Naive thymus-derived CD8-positive, alpha-beta T cell (primary cell): ENCODE data around the gene DOCK10. TPM values are rescaled to one million over a fixed set of nuclear protein-coding genes. Genes with fewer than 3 reads are reported as not detected.

Experiments used
- ATAC-seq, 2 donors: fragments of 150-1000 bp; cut with Tn5 transposase in 1 of 2; sonication (Bioruptor Pico), chemical (Tn5 transposase) in 1 of 2; 1 replicate in 1 of 2; 2 replicates in 1 of 2; pipeline ENCODE4 v1.10.0; 2021; ENCODE audit warnings: mild to moderate bottlenecking in 2 of 2, moderate library complexity in 2 of 2
- POLR2A ChIA-PET: fragments of 350-600 bp; sonication (Branson Sonifier 250); formaldehyde crosslinking; loops from one replicate; lab custom pipeline; 2021; ENCODE audit warnings: antibody characterized with exemption; lab: Charles Lee
- DNase-seq, 10 donors: peaks; one replicate each; pipeline versions ENCODE4 v3.0.0 to v3.0.0-alpha.2; 2020 to 2022
- H3K27ac Mint-ChIP-seq, 10 donors: one replicate each; pipeline ENCODE4 v1.8.0; 2020 to 2022; ENCODE audit warnings: mild to moderate bottlenecking in 10 of 10, mixed read lengths in 10 of 10, moderate library complexity in 4 of 10, inconsistent platforms in 1 of 10
- H3K27me3 Mint-ChIP-seq, 5 donors: one replicate each; pipeline ENCODE4 v1.8.0; 2021 to 2022; ENCODE audit warnings: mixed read lengths in 5 of 5
- H3K36me3 Mint-ChIP-seq, 3 donors: one replicate each; pipeline ENCODE4 v1.8.0; 2020 to 2022; ENCODE audit warnings: mixed read lengths in 3 of 3, mild to moderate bottlenecking in 2 of 3, inconsistent platforms in 1 of 3
- H3K4me1 Mint-ChIP-seq, 4 donors: one replicate each; pipeline ENCODE4 v1.8.0; 2021 to 2022; ENCODE audit warnings: mixed read lengths in 4 of 4
- H3K4me3 Mint-ChIP-seq, 10 donors: one replicate each; pipeline ENCODE4 v1.8.0; 2020 to 2022; ENCODE audit warnings: mild to moderate bottlenecking in 10 of 10, mixed read lengths in 10 of 10, moderate library complexity in 6 of 10, inconsistent platforms in 1 of 10
- H3K9me3 Mint-ChIP-seq, 9 donors: one replicate each; pipeline ENCODE4 v1.8.0; 2020 to 2022; ENCODE audit warnings: mixed read lengths in 9 of 9, mild to moderate bottlenecking in 3 of 9, inconsistent platforms in 1 of 9, moderate library complexity in 1 of 9
- polyA plus RNA-seq, 3 donors: library from polyadenylated mRNA; unstranded; fragments of 300-500 nt; fragmentation: Illumina TruSeq; gene quantifications; one replicate each; pipeline ENCODE4 v1.2.3, GENCODE V29; 2021
- total RNA-seq, 8 experiments: library from RNA in 2 of 8; stranded (reverse) in 2 of 8; gene quantifications; one replicate each; pipeline ENCODE4 v1.2.3 and lab custom pipeline; 2021 to 2026

DOCK10 gene
- total and polyA plus RNA-seq, 5 experiments from 2014 or later = 34.1 to 180 (median 57.9) TPM

DNA sequence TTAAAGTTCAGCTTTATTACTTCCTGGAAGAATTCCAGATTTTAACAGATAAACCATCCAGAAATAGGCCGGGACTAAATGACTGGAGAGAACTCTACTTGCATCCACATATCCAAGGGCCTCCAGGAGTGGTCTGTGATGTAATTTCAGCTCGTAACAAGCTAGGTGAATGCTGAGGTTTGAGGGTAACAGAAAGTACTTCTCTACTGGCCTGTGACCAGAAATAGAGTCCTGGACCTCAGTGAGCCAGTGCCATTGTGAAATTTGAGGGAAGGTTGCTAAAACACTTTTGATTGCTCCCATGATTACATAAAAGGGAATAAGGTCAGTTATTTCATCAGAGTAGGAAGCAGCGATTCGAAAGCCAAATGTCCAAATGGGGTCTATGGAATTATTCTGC is 158.1 kb downstream of the DOCK10 start:
- no peaks in the 10 kb centered on the region for H3K9me3 Mint-ChIP-seq
- no peak overlapping the region for H3K4me3 Mint-ChIP-seq
- DNase-seq (no peak), ATAC-seq (no peak)
- peak overlapping the region in 6 of 10 donors; percentile 10 to 47 (median 18) for H3K27ac Mint-ChIP-seq
- H3K36me3 Mint-ChIP-seq = peaks cover 7 to 95% (median 36%) of the 10 kb centered on the region in 3 donors
- POLR2A ChIA-PET = interaction anchor here (0.5 to 1.0 kb wide), 2 partner anchors 44 to 333 kb away, joined by 3 read pairs; no protein-coding TSS in a partner anchor
- peaks cover 11 to 50% (median 43%) of the 10 kb centered on the region in 4 donors for H3K4me1 Mint-ChIP-seq
- no peaks in the 10 kb centered on the region for H3K27me3 Mint-ChIP-seq

GRCh38 chr2:224883700-224884099 is 158.6 kb downstream of the DOCK10 start:
- DNase-seq (no peak), ATAC-seq (no peak)
- peaks cover 10 to 50% (median 42%) of the 10 kb centered on the region in 4 donors for H3K4me1 Mint-ChIP-seq
- H3K9me3 Mint-ChIP-seq = no peaks in the 10 kb centered on the region
- H3K27me3 Mint-ChIP-seq = no peaks in the 10 kb centered on the region
- peak overlapping the region in 5 of 10 donors; percentile 20 to 50 (median 37) for H3K27ac Mint-ChIP-seq
- no peak overlapping the region for H3K4me3 Mint-ChIP-seq
- POLR2A ChIA-PET = interaction anchor here (1.0 kb wide), 1 partner anchor 44 kb away, joined by 3 read pairs; no protein-coding TSS in a partner anchor
- peaks cover 2 to 95% (median 39%) of the 10 kb centered on the region in 3 donors for H3K36me3 Mint-ChIP-seq

DNA sequence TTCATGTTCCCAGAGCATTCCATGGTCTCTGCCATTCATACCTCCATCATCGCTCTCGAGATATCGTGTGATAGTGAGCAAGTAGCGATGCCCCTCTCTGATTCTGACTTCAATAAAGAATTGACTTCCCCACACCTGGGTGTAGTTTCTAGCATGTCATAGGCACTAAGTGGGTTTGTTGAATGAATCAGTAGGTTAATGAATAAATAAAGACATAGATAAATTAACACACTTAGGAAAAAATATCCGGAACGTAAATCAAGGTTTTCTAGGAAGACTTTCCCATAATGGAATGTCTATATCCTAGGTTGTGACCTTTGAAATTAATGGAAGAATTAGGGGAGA is 159.1 kb downstream of the DOCK10 start:
- Mint-ChIP-seq H3K9me3 (no peaks in the 10 kb centered on the region), H3K27ac (peak overlapping the region in 5 of 10 donors; percentile 34 to 81 (median 37)), H3K4me3 (no peak overlapping the region), H3K27me3 (no peaks in the 10 kb centered on the region), H3K4me1 (peaks cover 9 to 49% (median 37%) of the 10 kb centered on the region in 4 donors), H3K36me3 (peaks cover 0 to 95% (median 37%) of the 10 kb centered on the region in 3 donors)
- POLR2A ChIA-PET = no interaction called here
- DNase-seq = no peak
- ATAC-seq = no peak

DNA sequence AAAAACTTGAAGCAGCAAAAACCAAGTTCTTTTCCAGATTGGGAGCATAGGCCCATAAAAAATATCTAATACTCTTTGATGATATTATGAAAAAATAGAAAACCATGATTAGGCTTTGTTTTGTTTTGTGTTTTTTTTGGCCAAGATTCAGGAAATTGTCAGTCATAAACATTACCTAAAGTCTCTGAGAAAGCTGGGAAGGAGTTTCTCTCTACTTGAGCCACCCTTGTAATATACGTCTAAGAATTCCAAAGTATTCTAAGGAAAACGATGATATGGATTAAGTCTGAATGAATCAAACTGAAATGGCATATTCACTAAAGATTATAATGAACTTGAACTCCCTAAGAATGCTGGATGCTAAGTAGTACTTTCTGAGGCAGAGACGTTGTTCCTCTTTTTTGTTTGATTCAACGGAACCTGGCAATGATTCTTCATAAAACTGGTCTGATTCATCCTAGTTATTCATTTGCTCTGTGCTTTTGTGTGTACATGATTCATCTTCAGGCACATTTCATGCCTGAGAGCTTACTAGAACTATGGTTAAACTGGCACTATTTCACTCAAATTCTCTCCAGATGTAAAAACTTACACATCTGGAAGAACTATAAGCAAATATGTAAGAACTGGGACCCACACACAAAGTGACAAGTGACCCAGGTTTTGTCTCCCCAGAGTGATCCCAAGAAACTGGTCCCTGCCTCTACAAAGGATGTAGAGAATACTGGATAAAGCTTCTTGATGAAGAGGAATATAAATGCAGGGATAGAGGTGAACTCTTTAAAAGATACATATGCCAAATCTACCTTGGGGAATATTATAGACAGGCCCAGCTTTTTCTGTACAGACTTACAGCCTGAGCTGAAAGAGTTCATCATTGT is 159.7 kb downstream of the DOCK10 start:
- Mint-ChIP-seq H3K4me3 (no peak overlapping the region), H3K27me3 (no peaks in the 10 kb centered on the region), H3K27ac (peak overlapping the region in 9 of 10 donors; percentile 1 to 81 (median 37)), H3K9me3 (no peaks in the 10 kb centered on the region), H3K4me1 (peaks cover 11 to 46% (median 35%) of the 10 kb centered on the region in 4 donors), H3K36me3 (peaks cover 0 to 98% (median 37%) of the 10 kb centered on the region in 3 donors)
- DNase-seq = no peak
- POLR2A ChIA-PET = no interaction called here
- no peak for ATAC-seq

DNA sequence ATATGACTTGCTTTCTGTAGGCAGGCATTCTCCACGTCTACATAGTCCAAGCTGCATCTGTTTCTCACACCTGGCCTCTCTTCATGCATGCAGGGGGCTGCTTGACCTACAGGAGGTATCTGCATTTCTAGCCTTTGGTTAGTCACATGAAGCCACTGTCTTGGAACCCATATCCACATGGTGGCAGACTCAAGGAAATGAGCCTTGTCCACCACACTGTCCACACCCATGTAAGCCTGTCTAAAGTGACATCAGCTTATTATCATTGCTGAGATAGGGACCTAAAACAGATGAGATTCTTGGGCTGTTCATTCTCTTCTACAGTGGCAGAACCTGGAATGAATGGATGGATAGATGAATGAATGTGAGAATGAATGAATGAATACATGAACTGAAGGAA is 160.4 kb downstream of the DOCK10 start:
- no peak overlapping the region for H3K4me3 Mint-ChIP-seq
- H3K36me3 Mint-ChIP-seq = peaks cover 4 to 98% (median 40%) of the 10 kb centered on the region in 3 donors
- H3K27ac Mint-ChIP-seq = peak overlapping the region; percentile 1 to 81 (median 40)
- H3K4me1 Mint-ChIP-seq = peaks cover 17 to 49% (median 37%) of the 10 kb centered on the region in 4 donors
- no peaks in the 10 kb centered on the region for H3K9me3 Mint-ChIP-seq
- POLR2A ChIA-PET = no interaction called here
- ATAC-seq (no peak), DNase-seq (no peak)
- H3K27me3 Mint-ChIP-seq = no peaks in the 10 kb centered on the region

- Mint-ChIP-seq H3K4me3 (no peak overlapping the region), H3K36me3 (peaks cover 12 to 97% (median 44%) of the 10 kb centered on the region in 3 donors), H3K27ac (peak overlapping the region in 8 of 10 donors; percentile 6 to 85 (median 48)), H3K9me3 (peaks cover 0 to 2% (median 0%) of the 10 kb centered on the region in 9 donors), H3K27me3 (no peaks in the 10 kb centered on the region), H3K4me1 (peaks cover 19 to 35% (median 26%) of the 10 kb centered on the region in 4 donors)
- POLR2A ChIA-PET = no interaction called here
- ATAC-seq = no peak
- DNase-seq = no peak
These were observed 165.7 kb downstream of the DOCK10 start for GRCh38 chr2:224876522-224876921.

GRCh38 chr2:224875841-224876240 is 166.4 kb downstream of the DOCK10 start:
- ATAC-seq = no peak

GRCh38 chr2:224875153-224875552 is 167.1 kb downstream of the DOCK10 start:
- Mint-ChIP-seq H3K27me3 (no peaks in the 10 kb centered on the region), H3K9me3 (peaks cover 0 to 9% (median 0%) of the 10 kb centered on the region in 9 donors), H3K4me3 (no peak overlapping the region), H3K27ac (peak overlapping the region in 4 of 10 donors; percentile 33 to 81 (median 70)), H3K36me3 (peaks cover 18 to 96% (median 49%) of the 10 kb centered on the region in 3 donors), H3K4me1 (peaks cover 17 to 35% (median 23%) of the 10 kb centered on the region in 4 donors)
- POLR2A ChIA-PET = no interaction called here
- no peak for ATAC-seq
- no peak for DNase-seq

More at GRCh38 chr2:224875841-224876240, 166.4 kb downstream of the DOCK10 start:
- peaks cover 0 to 9% (median 0%) of the 10 kb centered on the region in 9 donors for H3K9me3 Mint-ChIP-seq
- no peaks in the 10 kb centered on the region for H3K27me3 Mint-ChIP-seq
- POLR2A ChIA-PET = no interaction called here
- no peak for DNase-seq
- peak overlapping the region in 8 of 10 donors; percentile 1 to 78 (median 40) for H3K27ac Mint-ChIP-seq
- no peak overlapping the region for H3K4me3 Mint-ChIP-seq
- peaks cover 20 to 32% (median 24%) of the 10 kb centered on the region in 4 donors for H3K4me1 Mint-ChIP-seq
- peaks cover 18 to 97% (median 48%) of the 10 kb centered on the region in 3 donors for H3K36me3 Mint-ChIP-seq

GRCh38 chr2:224871813-224872212 is 170.5 kb downstream of the DOCK10 start:
- no peak overlapping the region for H3K4me3 Mint-ChIP-seq
- ATAC-seq = no peak
- peaks cover 28 to 94% (median 54%) of the 10 kb centered on the region in 3 donors for H3K36me3 Mint-ChIP-seq
- no peak for DNase-seq
- H3K27ac Mint-ChIP-seq = peak overlapping the region; percentile 6 to 83 (median 54)
- H3K4me1 Mint-ChIP-seq = peaks cover 20 to 33% (median 23%) of the 10 kb centered on the region in 4 donors
- peaks cover 0 to 9% (median 0%) of the 10 kb centered on the region in 9 donors for H3K9me3 Mint-ChIP-seq
- no peaks in the 10 kb centered on the region for H3K27me3 Mint-ChIP-seq
- POLR2A ChIA-PET = no interaction called here

- Mint-ChIP-seq H3K27ac (peak overlapping the region in 8 of 10 donors; percentile 16 to 90 (median 53)), H3K36me3 (peaks cover 25 to 94% (median 59%) of the 10 kb centered on the region in 3 donors), H3K27me3 (no peaks in the 10 kb centered on the region), H3K4me3 (no peak overlapping the region), H3K9me3 (peaks cover 0 to 9% (median 0%) of the 10 kb centered on the region in 9 donors), H3K4me1 (peaks cover 9 to 34% (median 26%) of the 10 kb centered on the region in 4 donors)
- POLR2A ChIA-PET = no interaction called here
- DNase-seq (no peak), ATAC-seq (no peak)
These were observed 171.9 kb downstream of the DOCK10 start for GRCh38 chr2:224870341-224870740.

DNA sequence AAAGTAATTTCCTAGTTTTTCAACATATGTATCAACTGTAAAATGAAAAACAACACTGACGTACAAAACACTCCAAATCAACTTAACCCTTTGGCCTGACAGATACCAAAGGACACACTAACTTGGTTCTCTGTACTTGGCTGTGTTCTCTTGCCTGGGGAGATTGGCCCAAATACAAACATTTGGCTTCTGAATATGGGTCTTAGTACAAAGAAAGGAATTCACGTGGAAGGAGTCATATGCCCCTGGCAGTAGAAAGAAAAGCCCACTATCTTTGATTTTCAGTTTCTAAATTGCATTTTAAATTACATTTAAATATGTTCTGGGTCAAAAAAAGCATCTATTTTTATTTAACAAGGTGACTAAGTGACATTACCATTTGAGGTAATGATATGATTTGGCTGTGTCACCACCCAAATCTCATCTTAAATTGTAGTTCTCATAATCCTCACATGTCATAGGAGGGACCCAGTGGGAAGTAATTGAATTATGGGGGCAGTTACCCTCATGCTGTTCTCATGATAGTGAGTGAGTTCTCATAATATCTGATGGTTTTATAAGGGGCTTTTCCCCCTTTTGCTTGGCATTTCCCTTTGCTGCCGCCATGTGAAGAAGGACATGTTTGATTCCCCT is 172.6 kb downstream of the DOCK10 start:
- ATAC-seq = no peak
- Mint-ChIP-seq H3K9me3 (peaks cover 0 to 9% (median 0%) of the 10 kb centered on the region in 9 donors), H3K4me1 (peaks cover 4 to 34% (median 25%) of the 10 kb centered on the region in 4 donors), H3K27me3 (no peaks in the 10 kb centered on the region), H3K27ac (peak overlapping the region in 7 of 10 donors; percentile 16 to 83 (median 39)), H3K36me3 (peaks cover 25 to 94% (median 61%) of the 10 kb centered on the region in 3 donors), H3K4me3 (no peak overlapping the region)
- POLR2A ChIA-PET = no interaction called here
- DNase-seq = no peak

DNA sequence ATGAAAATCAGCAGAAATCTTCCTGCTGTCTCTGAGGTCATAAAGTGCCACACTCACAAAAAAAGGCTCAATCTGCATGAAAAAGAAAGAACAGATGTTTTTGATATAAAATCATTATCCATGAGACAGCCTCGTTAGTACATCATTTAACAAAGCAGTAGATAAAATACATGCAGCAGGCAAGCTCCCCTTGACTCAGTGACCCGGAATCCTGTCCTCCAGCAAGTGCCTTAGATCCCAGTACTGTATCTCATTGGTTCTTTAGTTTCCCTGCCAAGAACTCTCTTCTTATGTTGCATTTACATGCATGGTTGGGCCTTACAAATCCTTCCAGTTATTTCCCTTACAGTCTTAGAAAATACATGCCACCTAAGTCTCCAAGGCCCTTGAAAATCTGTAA is 177.3 kb downstream of the DOCK10 start:
- POLR2A ChIA-PET = interaction anchor here (0.5 kb wide), 1 partner anchor 109 kb away, joined by 3 read pairs; no protein-coding TSS in a partner anchor
- Mint-ChIP-seq H3K4me3 (no peak overlapping the region), H3K9me3 (no peaks in the 10 kb centered on the region), H3K4me1 (peaks cover 0 to 18% (median 12%) of the 10 kb centered on the region in 4 donors), H3K27ac (peak overlapping the region in 8 of 10 donors; percentile 8 to 74 (median 35)), H3K36me3 (peaks cover 15 to 93% (median 44%) of the 10 kb centered on the region in 3 donors), H3K27me3 (no peaks in the 10 kb centered on the region)
- no peak for ATAC-seq
- DNase-seq = no peak
